K562 (cell line): ENCODE data around the gene LRRC1.

ENCODE experiments used
- CBX2 ChIP-seq: fragments of 200-600 bp; sonication (generic); IDR thresholded peaks from one replicate; pipeline ENCODE4 v1.6.1; 2012; ENCODE audit warnings: mild to moderate bottlenecking, low read length, inconsistent platforms; ENCODE audit not compliant: insufficient read depth, poor library complexity, severe bottlenecking
- PHF8 ChIP-seq: fragments of 200-600 bp; sonication (generic); IDR thresholded peaks from 2 replicates; pipeline ENCODE4 v1.6.1; 2012; ENCODE audit warnings: mixed run types, mild to moderate bottlenecking, inconsistent platforms, low read length, moderate library complexity, borderline replicate concordance
- TEAD4 ChIP-seq, 2 experiments: sonication (generic) in 1 of 2; formaldehyde crosslinking in 1 of 2; IDR thresholded peaks; 2 replicates each; pipeline versions ENCODE4 v1.6.1 to v1.8.0; 2012 to 2022; ENCODE audit warnings: borderline replicate concordance in 1 of 2, inconsistent platforms in 1 of 2, low read length in 1 of 2, mild to moderate bottlenecking in 1 of 2, missing genetic modification reagents in 1 of 2
- TF ChIP-seq, protein P1 (sequence below): sonication (generic); formaldehyde crosslinking; IDR thresholded peaks from 2 replicates; pipeline ENCODE4 v1.9.0; 2022; ENCODE audit warnings: mild to moderate bottlenecking, missing genetic modification reagents

- TF ChIP-seq PHF8 (no peak), CBX2 (no peak), TEAD4 (IDR thresholded peaks at IDR 0.05; ENCODE audit: low read length) (no peak), TEAD4 (CRISPR knock-in tag; IDR thresholded peaks at IDR 0.05; ENCODE audit: borderline replicate concordance) (no peak)
- TF ChIP-seq, protein P1, sequence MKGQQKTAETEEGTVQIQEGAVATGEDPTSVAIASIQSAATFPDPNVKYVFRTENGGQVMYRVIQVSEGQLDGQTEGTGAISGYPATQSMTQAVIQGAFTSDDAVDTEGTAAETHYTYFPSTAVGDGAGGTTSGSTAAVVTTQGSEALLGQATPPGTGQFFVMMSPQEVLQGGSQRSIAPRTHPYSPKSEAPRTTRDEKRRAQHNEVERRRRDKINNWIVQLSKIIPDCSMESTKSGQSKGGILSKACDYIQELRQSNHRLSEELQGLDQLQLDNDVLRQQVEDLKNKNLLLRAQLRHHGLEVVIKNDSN (CRISPR knock-in tag), result no peak
These were observed 8.0 kb upstream of the LRRC1 start for GRCh38 chr6:53786832-53787231.
